GM12874 (cell line): ENCODE results near the gene ACTBL2.

ENCODE experiments used
- CTCF ChIP-seq: IDR thresholded peaks from 2 replicates; pipeline ENCODE4 v1.5.1; 2011; ENCODE audit warnings: low read depth, mild to moderate bottlenecking, control low read depth, low read length, moderate library complexity; ENCODE audit not compliant: insufficient read depth

The ACTBL2 gene

GRCh38 chr5:57450991-57451876 lies 31.4 kb downstream of the ACTBL2 start:
- TF ChIP-seq CTCF, result no peak

GRCh38 chr5:57448751-57449150 lies 33.9 kb downstream of the ACTBL2 start:
- no peak for TF ChIP-seq CTCF

- no peak for TF ChIP-seq CTCF
Observed at GRCh38 chr5:57448287-57448686, 34.3 kb downstream of the ACTBL2 start.

GRCh38 chr5:57447658-57448057 lies 35.0 kb downstream of the ACTBL2 start:
- TF ChIP-seq CTCF, result no peak

- TF ChIP-seq CTCF, result no peak
Observed at GRCh38 chr5:57446966-57447365, 35.6 kb downstream of the ACTBL2 start.

- TF ChIP-seq CTCF, result no peak
Observed at GRCh38 chr5:57445705-57446037, 36.9 kb downstream of the ACTBL2 start.

GRCh38 chr5:57445006-57445704 lies 37.5 kb downstream of the ACTBL2 start:
- no peak for TF ChIP-seq CTCF
